GM23248 (cell line): ENCODE data around the gene PDE6G. TPM values are rescaled to one million over a fixed set of nuclear protein-coding genes. Genes with fewer than 3 reads are reported as not detected.

Experiments used
- DNase-seq: peaks from one replicate; pipeline ENCODE4 v3.0.0-alpha.2; 2015
- H2AFZ ChIP-seq: fragments of 200-600 bp; sonication (generic); 2 replicates; pipeline ENCODE4 v1.6.1; 2016; ENCODE audit warnings: antibody characterized with exemption
- H3F3A ChIP-seq: fragments of 200-600 bp; sonication (generic); 2 replicates; pipeline ENCODE4 v1.6.1; 2016; ENCODE audit warnings: mild to moderate bottlenecking, antibody characterized with exemption, mixed run types; ENCODE audit not compliant: insufficient read depth
- H3K27ac ChIP-seq: fragments of 200-600 bp; sonication (generic); 2 replicates; pipeline ENCODE4 v1.5.1; 2016; ENCODE audit warnings: mild to moderate bottlenecking
- H3K27me3 ChIP-seq: fragments of 200-600 bp; sonication (generic); replicated peaks from 2 replicates; pipeline ENCODE4 v1.6.1; 2016; ENCODE audit warnings: mild to moderate bottlenecking; ENCODE audit not compliant: insufficient read depth
- H3K36me3 ChIP-seq: fragments of 200-600 bp; sonication (generic); 2 replicates; pipeline ENCODE4 v1.6.1; 2016; ENCODE audit warnings: low read depth, mild to moderate bottlenecking
- H3K4me1 ChIP-seq: fragments of 200-600 bp; sonication (generic); 2 replicates; pipeline ENCODE4 v1.6.1; 2016; ENCODE audit warnings: mild to moderate bottlenecking; ENCODE audit not compliant: insufficient read depth
- H3K4me2 ChIP-seq: fragments of 200-600 bp; sonication (generic); one replicate; pipeline ENCODE4 v1.6.1; 2016; ENCODE audit warnings: mild to moderate bottlenecking; ENCODE audit not compliant: unreplicated experiment
- H3K4me3 ChIP-seq: fragments of 200-600 bp; sonication (generic); 2 replicates; pipeline ENCODE4 v1.5.1; 2016; ENCODE audit warnings: mild to moderate bottlenecking
- H3K79me2 ChIP-seq: fragments of 200-600 bp; sonication (generic); 2 replicates; pipeline ENCODE4 v1.6.1; 2016; ENCODE audit warnings: mild to moderate bottlenecking; ENCODE audit not compliant: insufficient read depth
- H3K9ac ChIP-seq: fragments of 200-600 bp; sonication (generic); 2 replicates; pipeline ENCODE4 v1.6.1; 2016; ENCODE audit warnings: mild to moderate bottlenecking
- H3K9me2 ChIP-seq: fragments of 200-600 bp; sonication (generic); 2 replicates; pipeline ENCODE4 v1.6.1; 2016; ENCODE audit warnings: mixed run types, mild to moderate bottlenecking, moderate library complexity; ENCODE audit not compliant: insufficient read depth
- H3K9me3 ChIP-seq: fragments of 200-600 bp; sonication (generic); one replicate; pipeline ENCODE4 v1.6.1; 2017; ENCODE audit warnings: low read depth
- H4K20me1 ChIP-seq: fragments of 200-600 bp; sonication (generic); 2 replicates; pipeline ENCODE4 v1.6.0; 2016; ENCODE audit not compliant: insufficient read depth
- EZH2 ChIP-seq: fragments of 200-600 bp; sonication (generic); IDR thresholded peaks from 2 replicates; pipeline ENCODE4 v1.6.1; 2018; ENCODE audit warnings: antibody characterized with exemption, mild to moderate bottlenecking; ENCODE audit not compliant: insufficient read depth, poor library complexity, severe bottlenecking
- EZH2phosphoT487 ChIP-seq: fragments of 200-600 bp; sonication (generic); IDR thresholded peaks from 2 replicates; pipeline ENCODE4 v1.6.1; 2018; ENCODE audit warnings: antibody characterized with exemption, moderate library complexity, mild to moderate bottlenecking, low read depth; ENCODE audit not compliant: insufficient read depth
- WGBS, 2 experiments: methylation state at CpG; one replicate each; pipeline ENCODE4 v1.1.6; 2015 to 2017; ENCODE audit warnings: low lambda C conversion rate in 2 of 2, low coverage in 1 of 2; ENCODE audit errors: missing lambda C conversion rate in 2 of 2; 5-methylcytosine and 5-hydroxymethylcytosine counted together
- in situ Hi-C: fragments of 300-500 bp; cut with MboI; formaldehyde crosslinking; loops from 2 replicates; pipeline ENCODE4 v1.15.0; 2020
- polyA plus RNA-seq: library from polyadenylated mRNA; unstranded; fragments of >200 nt; fragmentation: Nextera tagmentation; extraction: Ambion mirVana; gene quantifications from 2 replicates; pipeline ENCODE4 v1.2.1, GENCODE V29; 2016
- total RNA-seq: library from RNA; depleted of rRNA; stranded (reverse); fragments of >200 nt; shearing (Covaris generic); gene quantifications from 2 replicates; pipeline ENCODE4 v1.2.3, GENCODE V29; 2014; rRNA removed

PDE6G gene
- total RNA-seq, result not detected in 2 replicates
- not detected in 2 replicates for polyA plus RNA-seq

GRCh38 chr17:81656118-81656743 is at the start of gene PDE6G:
TSS of gene PDE6G (minus strand) at chr17:81656542. CDS start at chr17:81653305, 3,237 bp downstream.
- Histone ChIP-seq H3K9me2 (no peaks in the 10 kb centered on the region), H3K4me1 (0 out of 2 replicates have a peak, but pooled peaks cover 3% of the 10 kb centered on the region), H3K79me2 (no peaks in the 10 kb centered on the region), H3K27ac (no peak within 1 kb of the TSS), H2AFZ (no peak within 1 kb of the TSS), H3K36me3 (no peaks in the 10 kb centered on the region), H3K9ac (no peak within 1 kb of the TSS), H3K4me2 (no peak within 1 kb of the TSS), H3K27me3 (no peaks in the 10 kb centered on the region), H3K4me3 (no peak within 1 kb of the TSS), H3K9me3 (no peaks in the 10 kb centered on the region), H4K20me1 (no peaks in the 10 kb centered on the region), H3F3A (no peaks in the 10 kb centered on the region)
- TF ChIP-seq EZH2 (no peak), EZH2phosphoT487 (no peak)
- WGBS, 2 experiments, result 84 to 85% methylated on average over 15 of the region's 15 CpGs
- in situ Hi-C loops, result loop anchor here (10.0 kb wide), 1 partner anchor 61 kb away; no protein-coding TSS in a partner anchor
- no peak for DNase-seq

GRCh38 chr17:81705518-81706231 is 49.3 kb upstream of the PDE6G start:
- Histone ChIP-seq H3K9me2 (no peaks in the 10 kb centered on the region), H2AFZ (no peak overlapping the region), H3K4me2 (no peak overlapping the region), H3K4me1 (peaks cover 15% of the 10 kb centered on the region), H3K9ac (no peak overlapping the region), H3K4me3 (no peak overlapping the region), H3K27ac (no peak overlapping the region), H3F3A (peaks cover 8% of the 10 kb centered on the region; the same call in 1 of the 2 replicates), H3K36me3 (no peaks in the 10 kb centered on the region; the same call in 1 of the 2 replicates), H3K9me3 (no peaks in the 10 kb centered on the region), H3K79me2 (peaks cover 42% of the 10 kb centered on the region), H4K20me1 (no peaks in the 10 kb centered on the region), H3K27me3 (no peaks in the 10 kb centered on the region)
- in situ Hi-C loops, result no loop called here
- 91 to 94% methylated on average over 29 to 30 of the region's 30 CpGs for WGBS, 2 experiments
- TF ChIP-seq EZH2phosphoT487 (no peak), EZH2 (no peak)
- no peak for DNase-seq

GRCh38 chr17:81703747-81704654 is 47.7 kb upstream of the PDE6G start:
- Histone ChIP-seq H3K4me3 (peak overlapping the region; percentile 82), H2AFZ (peak overlapping the region; percentile 62), H4K20me1 (no peaks in the 10 kb centered on the region), H3K9me3 (no peaks in the 10 kb centered on the region), H3K36me3 (no peaks in the 10 kb centered on the region; the same call in 1 of the 2 replicates), H3K9ac (peak overlapping the region; percentile 98), H3K79me2 (peaks cover 58% of the 10 kb centered on the region), H3K27me3 (no peaks in the 10 kb centered on the region), H3K27ac (peak overlapping the region; percentile 96), H3F3A (peaks cover 8% of the 10 kb centered on the region; the same call in 1 of the 2 replicates), H3K9me2 (no peaks in the 10 kb centered on the region), H3K4me1 (peaks cover 14% of the 10 kb centered on the region; the same call in 1 of the 2 replicates), H3K4me2 (peak overlapping the region; percentile 82)
- WGBS, 2 experiments, result 20 to 27% methylated on average over 20 to 25 of the region's 27 CpGs
- in situ Hi-C loops, result no loop called here
- peak; percentile 62 for DNase-seq
- TF ChIP-seq EZH2phosphoT487, result no peak
- no peak for TF ChIP-seq EZH2
